Neural cell (in vitro differentiated cells): ENCODE measurements around the gene SSX2IP. TPM values are rescaled to one million over a fixed set of nuclear protein-coding genes. Genes with fewer than 3 reads are reported as not detected.
"Not testable (repeated sequence)": the region's sequence is repeated elsewhere in the genome, so short reads cannot be mapped to it uniquely, and the experiment has no call there.

Experiments used
- H2AFZ ChIP-seq: fragments of 200-600, 300-800 bp; sonication (generic), shearing (Covaris generic); 2 replicates; pipeline ENCODE4 v1.6.0; 2014; ENCODE audit warnings: low read depth, mild to moderate bottlenecking, antibody characterized with exemption, low read length, moderate library complexity
- H3F3A ChIP-seq: fragments of 200-600 bp; shearing (Covaris generic); 2 replicates; pipeline ENCODE4 v1.6.1; 2016; ENCODE audit warnings: mild to moderate bottlenecking, moderate library complexity, mixed read lengths, antibody characterized with exemption, low read length; ENCODE audit not compliant: insufficient read depth, poor library complexity, severe bottlenecking
- H3K27ac ChIP-seq: fragments of 200-600, 300-800 bp; sonication (generic), shearing (Covaris generic); 2 replicates; pipeline ENCODE4 v1.5.1; 2014; ENCODE audit warnings: mild to moderate bottlenecking, low read length, moderate library complexity
- H3K27me3 ChIP-seq: fragments of 300-800, 200-600 bp; sonication (generic), shearing (Covaris generic); 2 replicates; pipeline ENCODE4 v1.6.0; 2014; ENCODE audit warnings: mild to moderate bottlenecking, low read depth, low read length, moderate library complexity; ENCODE audit not compliant: insufficient read depth
- H3K36me3 ChIP-seq: fragments of 300-800, 200-600 bp; sonication (generic), shearing (Covaris generic); 2 replicates; pipeline ENCODE4 v1.5.1; 2014; ENCODE audit warnings: mild to moderate bottlenecking, antibody characterized with exemption, low read length, moderate library complexity; ENCODE audit not compliant: insufficient read depth
- H3K4me2 ChIP-seq: fragments of 300-800, 200-600 bp; sonication (generic), shearing (Covaris generic); 2 replicates; pipeline ENCODE4 v1.6.0; 2014; ENCODE audit warnings: mild to moderate bottlenecking, low read length
- H3K4me3 ChIP-seq: fragments of 300-800, 200-600 bp; sonication (generic), shearing (Covaris generic); 2 replicates; pipeline ENCODE4 v1.5.1; 2014; ENCODE audit warnings: mild to moderate bottlenecking, low read length, moderate library complexity
- H3K79me2 ChIP-seq: fragments of 200-600 bp; shearing (Covaris generic); replicated peaks from 2 replicates; pipeline ENCODE4 v1.6.0; 2014; ENCODE audit warnings: mild to moderate bottlenecking, low read length, moderate library complexity; ENCODE audit not compliant: insufficient read depth
- H3K9ac ChIP-seq: fragments of 300-800, 200-600 bp; sonication (generic), shearing (Covaris generic); 2 replicates; pipeline ENCODE4 v1.6.1; 2016; ENCODE audit warnings: mild to moderate bottlenecking, low read length, mixed read lengths
- H3K9me2 ChIP-seq: fragments of 200-600 bp; shearing (Covaris generic); 2 replicates; pipeline ENCODE4 v1.6.1; 2016; ENCODE audit warnings: mild to moderate bottlenecking, low read length, mixed read lengths; ENCODE audit not compliant: insufficient read depth
- H3K9me3 ChIP-seq: fragments of 200-600, 300-800 bp; sonication (generic), shearing (Covaris generic); 2 replicates; pipeline ENCODE4 v1.6.1; 2016; ENCODE audit warnings: mild to moderate bottlenecking, mixed run types, low read length, moderate library complexity, mixed read lengths
- H4K20me1 ChIP-seq: fragments of 200-600 bp; shearing (Covaris generic); 2 replicates; pipeline ENCODE4 v1.6.1; 2016; ENCODE audit warnings: mild to moderate bottlenecking, mixed run types; ENCODE audit not compliant: insufficient read depth
- POLR2AphosphoS5 ChIP-seq: IDR thresholded peaks from 2 replicates; pipeline ENCODE4 v1.6.1; 2012
- RAD21 ChIP-seq: fragments of 450-650 bp; conservative IDR thresholded peaks from 2 replicates; pipeline ENCODE4 v1.6.1; 2014; ENCODE audit warnings: antibody characterized with exemption, mild to moderate bottlenecking, moderate library complexity
- SMC3 ChIP-seq: fragments of 450-650 bp; conservative IDR thresholded peaks from 2 replicates; pipeline ENCODE4 v1.6.1; 2014; ENCODE audit warnings: antibody characterized with exemption, mild to moderate bottlenecking, moderate library complexity; ENCODE audit not compliant: poor library complexity
- TAF1 ChIP-seq: IDR thresholded peaks from 2 replicates; pipeline ENCODE4 v1.6.1; 2012; ENCODE audit warnings: low read depth
- polyA plus RNA-seq: library from polyadenylated mRNA; depleted of rRNA; stranded (reverse); fragments of >200 nt; gene quantifications from 2 replicates; pipeline ENCODE4 v1.2.3, GENCODE V29; 2014
- TF ChIP-seq, protein P1 (sequence below): IDR thresholded peaks from 2 replicates; pipeline ENCODE4 v1.6.1; 2012; ENCODE audit warnings: borderline replicate concordance
- TF ChIP-seq, protein P2 (sequence below): fragments of 450-650 bp; IDR thresholded peaks from 2 replicates; pipeline ENCODE4 v1.5.1; 2014; ENCODE audit warnings: antibody characterized with exemption, mild to moderate bottlenecking, moderate library complexity; ENCODE audit not compliant: poor library complexity, severe bottlenecking

SSX2IP gene
- polyA plus RNA-seq, 1 donor from 2014 or later: 21.7 TPM

DNA sequence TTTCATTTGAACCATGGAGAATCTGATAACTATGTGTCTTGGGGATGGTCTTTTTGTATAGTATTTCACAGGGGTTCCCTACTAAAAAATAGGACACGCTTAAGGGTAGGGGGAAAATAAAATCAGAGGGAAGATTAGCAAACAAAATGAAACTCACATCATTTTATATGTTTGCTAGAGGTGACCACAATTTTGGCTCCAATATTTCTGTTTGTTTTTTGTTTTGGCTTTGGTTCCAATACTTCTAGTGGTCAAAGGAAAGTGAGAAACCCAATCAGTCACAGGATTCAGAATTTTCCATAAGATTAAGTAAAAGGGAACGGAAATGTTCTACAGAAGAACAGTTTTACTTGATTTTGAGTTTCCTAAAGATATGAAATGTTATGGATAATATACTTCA lies 42.3 kb upstream of the SSX2IP start:
- H3K9me2 ChIP-seq: no peaks in the 10 kb centered on the region
- no peak for TF ChIP-seq POLR2AphosphoS5
- no peak for TF ChIP-seq TAF1
- no peak overlapping the region for H3K4me3 ChIP-seq
- no peaks in the 10 kb centered on the region for H3K36me3 ChIP-seq
- no peak overlapping the region for H3K4me2 ChIP-seq
- H3K9me3 ChIP-seq: no peaks in the 10 kb centered on the region
- no peak overlapping the region for H2AFZ ChIP-seq
- H3F3A ChIP-seq: no peaks in the 10 kb centered on the region
- H4K20me1 ChIP-seq: no peaks in the 10 kb centered on the region
- H3K9ac ChIP-seq: no peak overlapping the region
- no peaks in the 10 kb centered on the region for H3K27me3 ChIP-seq
- H3K79me2 ChIP-seq: no peaks in the 10 kb centered on the region
- H3K27ac ChIP-seq: no peak overlapping the region

DNA sequence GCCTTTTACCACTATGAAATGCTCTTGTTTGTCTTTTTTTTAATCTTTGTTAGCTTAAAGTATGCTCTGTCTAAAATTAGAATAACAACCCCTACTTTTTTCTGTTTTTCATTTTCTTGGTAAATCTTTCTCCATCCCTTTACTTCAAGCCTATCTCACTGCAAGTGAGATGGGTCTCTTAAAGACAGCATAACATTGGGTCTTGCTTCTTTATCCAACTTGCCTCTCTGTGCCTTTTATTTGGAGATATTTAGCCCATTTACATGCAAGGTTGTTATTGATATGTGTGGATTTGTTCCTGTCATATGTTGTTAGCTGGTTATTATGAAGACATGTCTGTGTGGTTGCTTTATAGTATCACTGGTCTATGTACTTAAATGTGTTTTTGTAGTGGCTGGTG lies 41.3 kb upstream of the SSX2IP start:
- Histone ChIP-seq H3K27me3 (no peaks in the 10 kb centered on the region), H4K20me1 (no peaks in the 10 kb centered on the region), H3K36me3 (no peaks in the 10 kb centered on the region), H3K79me2 (no peaks in the 10 kb centered on the region), H3K4me3 (no peak overlapping the region), H3K9ac (no peak overlapping the region), H3K9me3 (no peaks in the 10 kb centered on the region), H3K9me2 (no peaks in the 10 kb centered on the region), H2AFZ (no peak overlapping the region), H3K27ac (no peak overlapping the region), H3F3A (no peaks in the 10 kb centered on the region), H3K4me2 (no peak overlapping the region)
- no peak for TF ChIP-seq POLR2AphosphoS5
- TF ChIP-seq, protein P1, sequence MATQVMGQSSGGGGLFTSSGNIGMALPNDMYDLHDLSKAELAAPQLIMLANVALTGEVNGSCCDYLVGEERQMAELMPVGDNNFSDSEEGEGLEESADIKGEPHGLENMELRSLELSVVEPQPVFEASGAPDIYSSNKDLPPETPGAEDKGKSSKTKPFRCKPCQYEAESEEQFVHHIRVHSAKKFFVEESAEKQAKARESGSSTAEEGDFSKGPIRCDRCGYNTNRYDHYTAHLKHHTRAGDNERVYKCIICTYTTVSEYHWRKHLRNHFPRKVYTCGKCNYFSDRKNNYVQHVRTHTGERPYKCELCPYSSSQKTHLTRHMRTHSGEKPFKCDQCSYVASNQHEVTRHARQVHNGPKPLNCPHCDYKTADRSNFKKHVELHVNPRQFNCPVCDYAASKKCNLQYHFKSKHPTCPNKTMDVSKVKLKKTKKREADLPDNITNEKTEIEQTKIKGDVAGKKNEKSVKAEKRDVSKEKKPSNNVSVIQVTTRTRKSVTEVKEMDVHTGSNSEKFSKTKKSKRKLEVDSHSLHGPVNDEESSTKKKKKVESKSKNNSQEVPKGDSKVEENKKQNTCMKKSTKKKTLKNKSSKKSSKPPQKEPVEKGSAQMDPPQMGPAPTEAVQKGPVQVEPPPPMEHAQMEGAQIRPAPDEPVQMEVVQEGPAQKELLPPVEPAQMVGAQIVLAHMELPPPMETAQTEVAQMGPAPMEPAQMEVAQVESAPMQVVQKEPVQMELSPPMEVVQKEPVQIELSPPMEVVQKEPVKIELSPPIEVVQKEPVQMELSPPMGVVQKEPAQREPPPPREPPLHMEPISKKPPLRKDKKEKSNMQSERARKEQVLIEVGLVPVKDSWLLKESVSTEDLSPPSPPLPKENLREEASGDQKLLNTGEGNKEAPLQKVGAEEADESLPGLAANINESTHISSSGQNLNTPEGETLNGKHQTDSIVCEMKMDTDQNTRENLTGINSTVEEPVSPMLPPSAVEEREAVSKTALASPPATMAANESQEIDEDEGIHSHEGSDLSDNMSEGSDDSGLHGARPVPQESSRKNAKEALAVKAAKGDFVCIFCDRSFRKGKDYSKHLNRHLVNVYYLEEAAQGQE: no peak
- TF ChIP-seq TAF1: no peak
- no peak for TF ChIP-seq SMC3

DNA sequence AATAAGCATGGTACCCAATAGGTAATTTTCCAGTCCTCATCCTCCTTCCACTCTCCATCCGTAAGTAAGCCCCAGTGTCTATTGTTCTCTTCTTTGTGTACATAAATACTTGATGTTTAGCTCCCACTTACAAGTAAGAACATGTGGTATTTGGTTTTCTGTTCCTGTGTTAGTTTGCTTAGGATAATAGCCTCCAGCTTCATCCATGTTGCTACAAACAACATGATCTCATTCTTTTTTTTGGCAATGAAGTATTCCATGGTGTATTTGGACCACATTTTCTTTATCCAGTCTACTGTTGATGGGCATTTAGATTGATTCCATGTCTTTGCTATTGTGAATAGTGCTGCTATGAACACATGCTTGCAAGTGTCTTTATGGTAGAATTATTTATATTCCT lies 37.5 kb upstream of the SSX2IP start:
- not testable (repeated sequence) for H3K27ac ChIP-seq, H3K27me3 ChIP-seq, H3K4me3 ChIP-seq, H2AFZ ChIP-seq, H3F3A ChIP-seq, H3K4me2 ChIP-seq, H3K36me3 ChIP-seq, H3K9ac ChIP-seq, H3K79me2 ChIP-seq, H3K9me2 ChIP-seq, H4K20me1 ChIP-seq, H3K9me3 ChIP-seq

DNA sequence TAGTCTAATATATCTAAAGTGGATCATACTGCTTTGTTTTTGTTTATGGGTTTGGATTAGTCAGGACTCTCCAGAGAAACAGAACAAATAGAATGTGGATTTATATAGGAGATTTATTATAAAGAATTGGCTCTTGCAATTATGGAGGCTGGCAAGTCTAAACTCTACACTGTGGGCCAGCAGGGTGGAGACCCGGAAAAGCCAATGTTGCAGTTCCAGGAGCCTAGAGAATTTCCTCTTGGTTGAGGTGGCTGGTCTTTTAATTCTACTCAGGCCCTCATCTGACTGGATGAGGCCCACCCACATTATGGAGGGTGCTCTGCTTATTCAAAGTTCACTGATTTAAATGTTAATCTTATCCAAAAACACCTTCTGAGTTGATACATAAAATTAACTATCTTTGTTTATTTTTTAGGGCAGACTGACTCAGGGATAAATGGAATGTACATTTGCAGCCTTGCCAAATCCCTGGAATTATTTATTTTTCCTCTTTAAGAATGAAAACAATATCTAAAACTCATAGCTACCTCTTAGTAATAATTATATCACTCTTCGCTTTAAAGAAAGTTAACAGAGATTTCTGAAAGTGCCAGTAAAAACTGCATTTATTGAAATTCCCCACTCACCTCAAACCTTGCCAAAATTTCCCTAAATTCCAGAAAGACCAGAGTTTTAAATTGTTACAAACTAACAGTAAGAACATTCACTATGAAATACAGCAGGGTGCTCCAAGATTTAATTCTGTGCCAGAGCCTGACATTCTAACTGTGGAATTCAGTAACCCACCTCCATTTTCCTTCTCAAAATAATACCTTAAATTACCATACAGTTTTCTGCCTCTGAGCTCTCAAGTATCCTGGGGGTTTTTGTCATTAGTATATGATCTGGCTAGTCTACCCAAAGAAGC lies 36.6 kb upstream of the SSX2IP start:
- H3K36me3 ChIP-seq: no peaks in the 10 kb centered on the region
- no peak overlapping the region for H3K4me2 ChIP-seq
- no peaks in the 10 kb centered on the region for H3K9me3 ChIP-seq
- H3K79me2 ChIP-seq: no peaks in the 10 kb centered on the region
- no peak overlapping the region for H3K4me3 ChIP-seq
- no peaks in the 10 kb centered on the region for H3F3A ChIP-seq
- TF ChIP-seq, protein P2, sequence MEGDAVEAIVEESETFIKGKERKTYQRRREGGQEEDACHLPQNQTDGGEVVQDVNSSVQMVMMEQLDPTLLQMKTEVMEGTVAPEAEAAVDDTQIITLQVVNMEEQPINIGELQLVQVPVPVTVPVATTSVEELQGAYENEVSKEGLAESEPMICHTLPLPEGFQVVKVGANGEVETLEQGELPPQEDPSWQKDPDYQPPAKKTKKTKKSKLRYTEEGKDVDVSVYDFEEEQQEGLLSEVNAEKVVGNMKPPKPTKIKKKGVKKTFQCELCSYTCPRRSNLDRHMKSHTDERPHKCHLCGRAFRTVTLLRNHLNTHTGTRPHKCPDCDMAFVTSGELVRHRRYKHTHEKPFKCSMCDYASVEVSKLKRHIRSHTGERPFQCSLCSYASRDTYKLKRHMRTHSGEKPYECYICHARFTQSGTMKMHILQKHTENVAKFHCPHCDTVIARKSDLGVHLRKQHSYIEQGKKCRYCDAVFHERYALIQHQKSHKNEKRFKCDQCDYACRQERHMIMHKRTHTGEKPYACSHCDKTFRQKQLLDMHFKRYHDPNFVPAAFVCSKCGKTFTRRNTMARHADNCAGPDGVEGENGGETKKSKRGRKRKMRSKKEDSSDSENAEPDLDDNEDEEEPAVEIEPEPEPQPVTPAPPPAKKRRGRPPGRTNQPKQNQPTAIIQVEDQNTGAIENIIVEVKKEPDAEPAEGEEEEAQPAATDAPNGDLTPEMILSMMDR: no peak
- no peak for TF ChIP-seq RAD21
- H3K27me3 ChIP-seq: no peaks in the 10 kb centered on the region
- H3K9me2 ChIP-seq: no peaks in the 10 kb centered on the region
- no peak overlapping the region for H3K9ac ChIP-seq
- H3K27ac ChIP-seq: no peak overlapping the region
- no peaks in the 10 kb centered on the region for H4K20me1 ChIP-seq
- H2AFZ ChIP-seq: no peak overlapping the region
